Retinal pigment epithelial cell (primary cell): ENCODE measurements around the gene KIR2DL1.
"Not testable (repeated sequence)": the region's sequence is repeated elsewhere in the genome, so short reads cannot be mapped to it uniquely, and the experiment has no call there.

Experiments used
- DNase-seq: peaks from one replicate; pipeline ENCODE4 v3.0.0-alpha.2; 2010; ENCODE audit warnings: low read depth
- H3K4me3 ChIP-seq: 2 replicates; pipeline ENCODE4 v1.5.1; 2011; ENCODE audit warnings: mild to moderate bottlenecking, low read length, control low read depth, moderate library complexity
- TF ChIP-seq, protein P1 (sequence below): conservative IDR thresholded peaks from 2 replicates; pipeline ENCODE4 v1.5.1; 2011; ENCODE audit warnings: low read depth, low read length, control low read depth, inconsistent platforms

The KIR2DL1 gene

GRCh38 chr19:54769646-54770045 is at the start of gene KIR2DL1:
TSS of gene KIR2DL1 (plus strand) at chr19:54769793. CDS start at chr19:54769851, 58 bp downstream.
- DNase-seq, H3K4me3 ChIP-seq: not testable (repeated sequence)

- TF ChIP-seq, protein P1, sequence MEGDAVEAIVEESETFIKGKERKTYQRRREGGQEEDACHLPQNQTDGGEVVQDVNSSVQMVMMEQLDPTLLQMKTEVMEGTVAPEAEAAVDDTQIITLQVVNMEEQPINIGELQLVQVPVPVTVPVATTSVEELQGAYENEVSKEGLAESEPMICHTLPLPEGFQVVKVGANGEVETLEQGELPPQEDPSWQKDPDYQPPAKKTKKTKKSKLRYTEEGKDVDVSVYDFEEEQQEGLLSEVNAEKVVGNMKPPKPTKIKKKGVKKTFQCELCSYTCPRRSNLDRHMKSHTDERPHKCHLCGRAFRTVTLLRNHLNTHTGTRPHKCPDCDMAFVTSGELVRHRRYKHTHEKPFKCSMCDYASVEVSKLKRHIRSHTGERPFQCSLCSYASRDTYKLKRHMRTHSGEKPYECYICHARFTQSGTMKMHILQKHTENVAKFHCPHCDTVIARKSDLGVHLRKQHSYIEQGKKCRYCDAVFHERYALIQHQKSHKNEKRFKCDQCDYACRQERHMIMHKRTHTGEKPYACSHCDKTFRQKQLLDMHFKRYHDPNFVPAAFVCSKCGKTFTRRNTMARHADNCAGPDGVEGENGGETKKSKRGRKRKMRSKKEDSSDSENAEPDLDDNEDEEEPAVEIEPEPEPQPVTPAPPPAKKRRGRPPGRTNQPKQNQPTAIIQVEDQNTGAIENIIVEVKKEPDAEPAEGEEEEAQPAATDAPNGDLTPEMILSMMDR = no peak
- no peak within 1 kb of the TSS for H3K4me3 ChIP-seq
- DNase-seq = no peak
Measured at GRCh38 chr19:54724142-54724541, 45.5 kb upstream of the KIR2DL1 start, which contains the start of gene KIR3DL3. TSS of gene KIR3DL3 (plus strand) at chr19:54724442. CDS start at chr19:54724497, 55 bp downstream.

GRCh38 chr19:54724644-54725043 is 44.9 kb upstream of the KIR2DL1 start:
- no peak for DNase-seq
- TF ChIP-seq, protein P1 = no peak
- no peak overlapping the region for H3K4me3 ChIP-seq

DNA sequence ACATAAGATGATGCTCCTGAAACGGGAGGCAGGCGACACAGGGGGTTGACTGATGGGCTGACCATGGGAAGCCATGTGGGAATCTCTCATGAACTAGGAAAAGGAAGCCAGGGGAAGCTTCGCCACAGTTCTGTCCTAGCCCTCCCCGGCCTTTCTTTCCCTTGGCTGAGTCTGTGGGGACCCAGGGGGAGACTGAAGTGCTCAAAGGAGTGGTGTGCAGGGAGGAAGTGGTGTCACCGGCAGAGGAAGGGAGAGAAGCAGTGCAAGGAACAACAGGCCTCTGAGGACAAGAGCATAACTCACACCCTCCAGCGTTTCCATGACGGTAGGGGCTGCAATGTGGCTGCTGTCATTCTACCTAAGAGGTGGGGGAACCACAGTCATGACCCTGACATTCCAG is 44.3 kb upstream of the KIR2DL1 start:
- no peak for DNase-seq
- H3K4me3 ChIP-seq = no peak overlapping the region
- TF ChIP-seq, protein P1 = no peak

DNA sequence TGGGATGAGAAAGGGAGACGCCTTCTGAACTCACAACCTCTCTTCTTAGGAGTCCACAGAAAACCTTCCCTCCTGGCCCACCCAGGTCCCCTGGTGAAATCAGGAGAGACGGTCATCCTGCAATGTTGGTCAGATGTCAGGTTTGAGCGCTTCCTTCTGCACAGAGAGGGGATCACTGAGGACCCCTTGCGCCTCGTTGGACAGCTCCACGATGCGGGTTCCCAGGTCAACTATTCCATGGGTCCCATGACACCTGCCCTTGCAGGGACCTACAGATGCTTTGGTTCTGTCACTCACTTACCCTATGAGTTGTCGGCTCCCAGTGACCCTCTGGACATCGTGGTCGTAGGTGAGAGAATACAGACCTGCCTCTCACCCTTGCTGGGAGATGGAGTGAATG is 42.0 kb upstream of the KIR2DL1 start:
- TF ChIP-seq, protein P1 = no peak

GRCh38 chr19:54728167-54728566 is 41.4 kb upstream of the KIR2DL1 start:
- no peak for DNase-seq
- TF ChIP-seq, protein P1 = no peak
- H3K4me3 ChIP-seq = no peak overlapping the region

More for the DNA sequence above, 42.0 kb upstream of the KIR2DL1 start:
- no peak overlapping the region for H3K4me3 ChIP-seq
- DNase-seq = no peak

GRCh38 chr19:54729416-54730188 is 40.0 kb upstream of the KIR2DL1 start:
- no peak for DNase-seq
- H3K4me3 ChIP-seq = no peak overlapping the region
- TF ChIP-seq, protein P1 = no peak
